Brain microvascular endothelial cell (primary cell): ENCODE results near the gene FARP1.
A peak's percentile ranks its signal among the peaks of the same experiment; 100 is the strongest.
"Not testable (repeated sequence)": the region's sequence is repeated elsewhere in the genome, so short reads cannot be mapped to it uniquely, and the experiment has no call there.

ENCODE experiments used
- DNase-seq: peaks from one replicate; pipeline ENCODE4 v3.0.0-alpha.2; 2020
- H3K27ac ChIP-seq: fragments of 250-450 bp; sonication (Bioruptor Pico); 2 replicates; pipeline ENCODE4 v1.5.1; 2020; ENCODE audit warnings: mild to moderate bottlenecking, moderate library complexity
- H3K27me3 ChIP-seq: fragments of 250-450 bp; sonication (Bioruptor Pico); replicated peaks from 2 replicates; pipeline ENCODE4 v1.5.1; 2020; ENCODE audit warnings: mild to moderate bottlenecking
- H3K36me3 ChIP-seq: fragments of 250-450 bp; sonication (Bioruptor Pico); replicated peaks from 2 replicates; pipeline ENCODE4 v1.5.1; 2020; ENCODE audit warnings: mild to moderate bottlenecking
- H3K4me3 ChIP-seq: 2 replicates; pipeline ENCODE4 v1.5.1; 2011; ENCODE audit warnings: low read depth, mild to moderate bottlenecking, control low read depth, low read length, moderate library complexity
- CTCF ChIP-seq: IDR thresholded peaks from 2 replicates; pipeline ENCODE4 v1.5.1; 2011; ENCODE audit warnings: low read depth, mild to moderate bottlenecking, moderate library complexity, low read length, control low read depth, inconsistent platforms; ENCODE audit errors: missing control alignments
- in situ Hi-C: cut with HindIII; loops from 2 replicates; pipeline ENCODE4 v1.10.0; 2017; ENCODE audit warnings: low sequenced_read_pairs, low pct_ligation_motif_present

Gene FARP1

GRCh38 chr13:98269386-98269785, 126.5 kb downstream of the FARP1 start:
- no peaks in the 10 kb centered on the region for H3K27me3 ChIP-seq
- no peak for DNase-seq
- H3K4me3 ChIP-seq = no peak overlapping the region
- TF ChIP-seq CTCF = no peak
- in situ Hi-C loops = no loop called here
- no peak overlapping the region for H3K27ac ChIP-seq
- no peaks in the 10 kb centered on the region for H3K36me3 ChIP-seq

- no peak for DNase-seq
- Histone ChIP-seq H3K36me3 (no peaks in the 10 kb centered on the region), H3K27me3 (no peaks in the 10 kb centered on the region), H3K4me3 (no peak overlapping the region), H3K27ac (no peak overlapping the region)
- no peak for TF ChIP-seq CTCF
- in situ Hi-C loops = no loop called here
Observed at GRCh38 chr13:98270819-98271218, 127.9 kb downstream of the FARP1 start.

- H3K27me3 ChIP-seq, H3K36me3 ChIP-seq, H3K27ac ChIP-seq, DNase-seq, H3K4me3 ChIP-seq, in situ Hi-C loops: not testable (repeated sequence)
Observed at GRCh38 chr13:98271646-98272045, 128.8 kb downstream of the FARP1 start.

- H3K4me3 ChIP-seq = no peak overlapping the region
- DNase-seq = no peak
- no peaks in the 10 kb centered on the region for H3K27me3 ChIP-seq
- no peaks in the 10 kb centered on the region for H3K36me3 ChIP-seq
- in situ Hi-C loops = no loop called here
- H3K27ac ChIP-seq = no peak overlapping the region
- TF ChIP-seq CTCF = no peak
Observed at GRCh38 chr13:98272549-98272948, 129.7 kb downstream of the FARP1 start.

- no peak for DNase-seq
- Histone ChIP-seq H3K27ac (no peak overlapping the region), H3K4me3 (no peak overlapping the region), H3K36me3 (no peaks in the 10 kb centered on the region), H3K27me3 (no peaks in the 10 kb centered on the region)
- in situ Hi-C loops = no loop called here
- no peak for TF ChIP-seq CTCF
Observed at GRCh38 chr13:98273067-98273823, 130.4 kb downstream of the FARP1 start.

GRCh38 chr13:98273824-98274742, 131.2 kb downstream of the FARP1 start:
- H3K36me3 ChIP-seq = no peaks in the 10 kb centered on the region
- H3K4me3 ChIP-seq = no peak overlapping the region
- peak overlapping the region; percentile 52 for H3K27ac ChIP-seq
- DNase-seq = no peak
- TF ChIP-seq CTCF = no peak
- no peaks in the 10 kb centered on the region for H3K27me3 ChIP-seq
- in situ Hi-C loops = no loop called here
